Kidney (tissue), 14 donors: ENCODE data around the gene OR12D2. TPM values are rescaled to one million over a fixed set of nuclear protein-coding genes. Genes with fewer than 3 reads are reported as not detected.
"Not testable (repeated sequence)": the region's sequence is repeated elsewhere in the genome, so short reads cannot be mapped to it uniquely, and the experiment has no call there.

Experiments used
- DNase-seq, 5 donors: peaks; one replicate each; pipeline ENCODE4 v3.0.0-alpha.2; 2013 to 2020
- FAIRE-seq: peaks from 2 replicates; lab custom pipeline; 2012; peaks lifted over from hg19 to GRCh38; lab: Jason Lieb, UNC
- H3K27ac ChIP-seq, 2 donors: one replicate each; pipeline ENCODE4 v1.7.0; 2013; ENCODE audit warnings: low read depth in 2 of 2, low read length in 2 of 2, inconsistent platforms in 1 of 2
- H3K27me3 ChIP-seq: one replicate; pipeline ENCODE4 v1.7.1; 2013; ENCODE audit warnings: low read length, inconsistent platforms; ENCODE audit not compliant: control insufficient read depth, insufficient read depth
- H3K36me3 ChIP-seq, 3 donors: one replicate each; pipeline versions ENCODE4 v1.7.0 to v1.7.1; 2013; ENCODE audit warnings: low read length in 3 of 3, control low read depth in 1 of 3, inconsistent platforms in 1 of 3; ENCODE audit not compliant: insufficient read depth in 3 of 3, control insufficient read depth in 2 of 3
- H3K4me1 ChIP-seq, 3 donors: one replicate each; pipeline versions ENCODE4 v1.7.0 to v1.7.1; 2013; ENCODE audit warnings: low read length in 3 of 3, inconsistent platforms in 1 of 3, low read depth in 1 of 3; ENCODE audit not compliant: control insufficient read depth in 2 of 3, insufficient read depth in 2 of 3
- H3K4me3 ChIP-seq, 3 donors: one replicate each; pipeline versions ENCODE4 v1.7.0 to v1.8.1; 2013; ENCODE audit warnings: low read length in 3 of 3, control low read depth in 1 of 3, inconsistent platforms in 1 of 3
- H3K9ac ChIP-seq, 3 donors: one replicate each; pipeline versions ENCODE4 v1.7.0 to v1.7.1; 2013; ENCODE audit warnings: low read length in 3 of 3, control low read depth in 1 of 3, inconsistent platforms in 1 of 3
- H3K9me3 ChIP-seq, 3 donors: one replicate each; pipeline versions ENCODE4 v1.7.0 to v1.7.1; 2013; ENCODE audit warnings: low read length in 3 of 3, control low read depth in 1 of 3, inconsistent platforms in 1 of 3; ENCODE audit not compliant: control insufficient read depth in 2 of 3, insufficient read depth in 1 of 3
- intact Hi-C: fragments of 100-400 bp; cut with DNase I; formaldehyde crosslinking; loops from one replicate; pipeline ENCODE4 v1.11.1; 2022
- polyA plus RNA-seq: library from polyadenylated mRNA; stranded (reverse); fragments of 350-450 nt; fragmentation: Illumina TruSeq; extraction: RNeasy Lipid Tissue Mini Kit (QIAGEN cat#74804); gene quantifications from one replicate; pipeline ENCODE4 v1.2.3, GENCODE V29; 2014; ENCODE audit warnings: low read depth, low replicate concordance; ENCODE audit not compliant: insufficient read depth
- total RNA-seq: library from RNA; stranded (reverse); fragmentation: NEBNext Ultra II Directional; extraction: Animal tissue kit (Norgen Biotek cat#: 25700); gene quantifications from one replicate; pipeline ENCODE4 v1.2.1, GENCODE V29; 2021
- TF ChIP-seq, protein P1 (sequence below): IDR thresholded peaks from 3 replicates; pipeline ENCODE4 v1.5.1; 2012; ENCODE audit warnings: mild to moderate bottlenecking, moderate library complexity, borderline replicate concordance; ENCODE audit not compliant: insufficient read depth; ENCODE audit errors: extremely low read depth
- donor health status: control.
- donor health status: control.
- donor health status: control.
- donor health status: control.
- donor health status: control.
- donor health status: DM: yes; HTN: yes; CAD: no.
- donor health status: Normal renal cell carcinoma (clear cell type).

The OR12D2 gene
- total and polyA plus RNA-seq, 2 donors from 2014 or later = not detected

- no peaks in the 10 kb centered on the region for H3K4me1 ChIP-seq
- H3K27ac ChIP-seq = no peak overlapping the region
- intact Hi-C loops = no loop called here
- DNase-seq = no peak
- peaks cover 0 to 5% (median 0%) of the 10 kb centered on the region in 3 donors for H3K9me3 ChIP-seq
- no peak for FAIRE-seq
- no peaks in the 10 kb centered on the region for H3K27me3 ChIP-seq
- no peak overlapping the region for H3K4me3 ChIP-seq
- H3K9ac ChIP-seq = no peak overlapping the region
- H3K36me3 ChIP-seq = no peaks in the 10 kb centered on the region
- TF ChIP-seq, protein P1, sequence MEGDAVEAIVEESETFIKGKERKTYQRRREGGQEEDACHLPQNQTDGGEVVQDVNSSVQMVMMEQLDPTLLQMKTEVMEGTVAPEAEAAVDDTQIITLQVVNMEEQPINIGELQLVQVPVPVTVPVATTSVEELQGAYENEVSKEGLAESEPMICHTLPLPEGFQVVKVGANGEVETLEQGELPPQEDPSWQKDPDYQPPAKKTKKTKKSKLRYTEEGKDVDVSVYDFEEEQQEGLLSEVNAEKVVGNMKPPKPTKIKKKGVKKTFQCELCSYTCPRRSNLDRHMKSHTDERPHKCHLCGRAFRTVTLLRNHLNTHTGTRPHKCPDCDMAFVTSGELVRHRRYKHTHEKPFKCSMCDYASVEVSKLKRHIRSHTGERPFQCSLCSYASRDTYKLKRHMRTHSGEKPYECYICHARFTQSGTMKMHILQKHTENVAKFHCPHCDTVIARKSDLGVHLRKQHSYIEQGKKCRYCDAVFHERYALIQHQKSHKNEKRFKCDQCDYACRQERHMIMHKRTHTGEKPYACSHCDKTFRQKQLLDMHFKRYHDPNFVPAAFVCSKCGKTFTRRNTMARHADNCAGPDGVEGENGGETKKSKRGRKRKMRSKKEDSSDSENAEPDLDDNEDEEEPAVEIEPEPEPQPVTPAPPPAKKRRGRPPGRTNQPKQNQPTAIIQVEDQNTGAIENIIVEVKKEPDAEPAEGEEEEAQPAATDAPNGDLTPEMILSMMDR = no peak
Observed at GRCh38 chr6:29424168-29424567, 28.7 kb downstream of the OR12D2 start.

- H3K27ac ChIP-seq = no peak overlapping the region
- no peak for FAIRE-seq
- no peak overlapping the region for H3K4me3 ChIP-seq
- no peaks in the 10 kb centered on the region for H3K4me1 ChIP-seq
- TF ChIP-seq, protein P1 = no peak
- H3K36me3 ChIP-seq = no peaks in the 10 kb centered on the region
- no peak for DNase-seq
- intact Hi-C loops = no loop called here
- no peaks in the 10 kb centered on the region for H3K27me3 ChIP-seq
- H3K9me3 ChIP-seq = peaks cover 0 to 5% (median 0%) of the 10 kb centered on the region in 3 donors
- H3K9ac ChIP-seq = no peak overlapping the region
Observed at GRCh38 chr6:29424575-29424974, 29.1 kb downstream of the OR12D2 start.

DNA sequence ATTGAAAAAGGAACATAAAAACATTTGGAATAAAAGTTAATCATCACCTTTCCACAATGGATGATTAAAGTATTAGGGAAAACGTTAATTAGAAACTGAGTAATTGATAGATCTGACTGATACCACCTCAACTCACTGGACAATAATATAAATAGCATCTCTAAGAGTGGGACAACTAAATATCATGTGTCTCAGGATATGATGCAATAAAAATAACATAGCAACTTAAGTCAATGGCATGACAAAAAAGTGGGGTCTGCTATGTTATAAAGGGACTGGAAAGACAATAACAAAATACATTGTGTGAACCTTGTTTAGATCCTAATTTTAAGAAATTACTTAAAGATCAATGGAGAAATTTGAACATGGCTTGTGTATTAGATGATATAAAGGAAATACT is 29.6 kb downstream of the OR12D2 start:
- no peak overlapping the region for H3K9ac ChIP-seq
- no peak overlapping the region for H3K4me3 ChIP-seq
- intact Hi-C loops = no loop called here
- no peaks in the 10 kb centered on the region for H3K27me3 ChIP-seq
- H3K9me3 ChIP-seq = peaks cover 0 to 5% (median 0%) of the 10 kb centered on the region in 3 donors
- FAIRE-seq (no peak), DNase-seq (no peak)
- no peaks in the 10 kb centered on the region for H3K36me3 ChIP-seq
- H3K4me1 ChIP-seq = no peaks in the 10 kb centered on the region
- no peak overlapping the region for H3K27ac ChIP-seq
- TF ChIP-seq, protein P1 = no peak

GRCh38 chr6:29426654-29427053 is 31.2 kb downstream of the OR12D2 start:
- FAIRE-seq (no peak), DNase-seq (no peak)
- H3K9ac ChIP-seq = no peak overlapping the region
- TF ChIP-seq, protein P1 = no peak
- H3K9me3 ChIP-seq = no peaks in the 10 kb centered on the region
- intact Hi-C loops = no loop called here
- no peak overlapping the region for H3K4me3 ChIP-seq
- no peak overlapping the region for H3K27ac ChIP-seq
- no peaks in the 10 kb centered on the region for H3K27me3 ChIP-seq
- H3K36me3 ChIP-seq = no peaks in the 10 kb centered on the region
- H3K4me1 ChIP-seq = no peaks in the 10 kb centered on the region

- H3K9ac ChIP-seq, DNase-seq, FAIRE-seq, H3K36me3 ChIP-seq, H3K27me3 ChIP-seq, H3K4me3 ChIP-seq, H3K4me1 ChIP-seq, intact Hi-C loops, H3K9me3 ChIP-seq, H3K27ac ChIP-seq: not testable (repeated sequence)
Observed at GRCh38 chr6:29436730-29437129, 41.3 kb downstream of the OR12D2 start.
